Mucosa of descending colon (tissue), 3 donors: ENCODE data around the gene PSMG1. TPM values are rescaled to one million over a fixed set of nuclear protein-coding genes. Genes with fewer than 3 reads are reported as not detected.

Source experiments
- ATAC-seq: fragments of 200-7000 bp; cut with Tn5 transposase; one replicate; pipeline ENCODE4 v1.9.1; 2020; ENCODE audit warnings: mild to moderate bottlenecking, moderate library complexity
- DNase-seq, 3 donors: peaks; one replicate each; pipeline ENCODE4 v3.0.0-alpha.2; 2020
- H3K36me3 ChIP-seq: fragments of 200-600 bp; one replicate; pipeline ENCODE4 v1.8.0; 2021; ENCODE audit warnings: low read depth, mild to moderate bottlenecking
- H3K4me1 ChIP-seq: fragments of 200-600 bp; one replicate; pipeline ENCODE4 v1.8.0; 2021; ENCODE audit warnings: low read depth, mild to moderate bottlenecking
- H3K4me3 ChIP-seq: fragments of 200-600 bp; one replicate; pipeline ENCODE4 v1.8.0; 2021; ENCODE audit warnings: mild to moderate bottlenecking
- H3K9me3 ChIP-seq: fragments of 200-600 bp; one replicate; pipeline ENCODE4 v1.8.0; 2021; ENCODE audit warnings: mild to moderate bottlenecking
- intact Hi-C, 2 donors: fragments of 100-400 bp; cut with DNase I in 1 of 2; cut with micrococcal nuclease in 1 of 2; formaldehyde crosslinking; loops; one replicate each; pipeline versions ENCODE4 v1.11.0 to v1.11.1; 2022; cut with DNase I, micrococcal nuclease
- long read RNA-seq, 2 donors: library from polyadenylated mRNA; unstranded; transcript quantifications; one replicate each; pipeline ENCODE4 v2.0.0, GENCODE V29; 2019 to 2021
- total RNA-seq, 3 donors: library from RNA; stranded (reverse); fragmentation: NEBNext Ultra II Directional in 2 of 3; extraction: Animal tissue kit (Norgen Biotek cat#: 25700) in 2 of 3; gene quantifications; one replicate each; pipeline versions ENCODE4 v1.2.1 to v1.2.4, GENCODE V29; 2021 to 2023
- TF ChIP-seq, protein P1 (sequence below): fragments of 200-600 bp; IDR thresholded peaks from one replicate; pipeline ENCODE4 v1.8.0; 2022; ENCODE audit warnings: antibody characterized with exemption, mild to moderate bottlenecking
- donor health status: DM: no; HTN: no; CAD: no; lungs with moderate emphysema.
- donor health status: DM: no; HTN: no; CAD: no.
- donor health status: DM: no; HTN: yes; CAD: no.

PSMG1 gene, protein sequence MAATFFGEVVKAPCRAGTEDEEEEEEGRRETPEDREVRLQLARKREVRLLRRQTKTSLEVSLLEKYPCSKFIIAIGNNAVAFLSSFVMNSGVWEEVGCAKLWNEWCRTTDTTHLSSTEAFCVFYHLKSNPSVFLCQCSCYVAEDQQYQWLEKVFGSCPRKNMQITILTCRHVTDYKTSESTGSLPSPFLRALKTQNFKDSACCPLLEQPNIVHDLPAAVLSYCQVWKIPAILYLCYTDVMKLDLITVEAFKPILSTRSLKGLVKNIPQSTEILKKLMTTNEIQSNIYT
- total RNA-seq = 10 to 100 TPM; 24.3 to 48.1 (median 36.2) TPM
- long read RNA-seq, donor 1, partial matches to known transcripts = 1 of 5 reads
- long read RNA-seq, donor 1, other reads (novel, unspliced or antisense) = 0 of 5 reads
- long read RNA-seq, donor 2, transcript PSMG1-201 (7 exons, 2,154 nt) = major isoform, 19 of 24 reads
- long read RNA-seq, donor 2, partial matches to known transcripts = 0 of 24 reads
- long read RNA-seq, donor 2, other reads (novel, unspliced or antisense) = 0 of 24 reads

GRCh38 chr21:39183272-39184049, at the start of gene PSMG1:
Gene PSMG1, minus strand, starts transcription at chr21:39183451. Its CDS starts 66 bp downstream, at chr21:39183385.
- ATAC-seq (peak; percentile 95), DNase-seq (peak; percentile 97 to 98 (median 98))
- Histone ChIP-seq H3K9me3 (no peaks in the 10 kb centered on the region), H3K36me3 (no peaks in the 10 kb centered on the region), H3K4me1 (peaks cover 17% of the 10 kb centered on the region), H3K4me3 (peak within 1 kb of the TSS; percentile 40)
- intact Hi-C loops = no loop called here
- TF ChIP-seq, protein P1, sequence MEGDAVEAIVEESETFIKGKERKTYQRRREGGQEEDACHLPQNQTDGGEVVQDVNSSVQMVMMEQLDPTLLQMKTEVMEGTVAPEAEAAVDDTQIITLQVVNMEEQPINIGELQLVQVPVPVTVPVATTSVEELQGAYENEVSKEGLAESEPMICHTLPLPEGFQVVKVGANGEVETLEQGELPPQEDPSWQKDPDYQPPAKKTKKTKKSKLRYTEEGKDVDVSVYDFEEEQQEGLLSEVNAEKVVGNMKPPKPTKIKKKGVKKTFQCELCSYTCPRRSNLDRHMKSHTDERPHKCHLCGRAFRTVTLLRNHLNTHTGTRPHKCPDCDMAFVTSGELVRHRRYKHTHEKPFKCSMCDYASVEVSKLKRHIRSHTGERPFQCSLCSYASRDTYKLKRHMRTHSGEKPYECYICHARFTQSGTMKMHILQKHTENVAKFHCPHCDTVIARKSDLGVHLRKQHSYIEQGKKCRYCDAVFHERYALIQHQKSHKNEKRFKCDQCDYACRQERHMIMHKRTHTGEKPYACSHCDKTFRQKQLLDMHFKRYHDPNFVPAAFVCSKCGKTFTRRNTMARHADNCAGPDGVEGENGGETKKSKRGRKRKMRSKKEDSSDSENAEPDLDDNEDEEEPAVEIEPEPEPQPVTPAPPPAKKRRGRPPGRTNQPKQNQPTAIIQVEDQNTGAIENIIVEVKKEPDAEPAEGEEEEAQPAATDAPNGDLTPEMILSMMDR = no peak

DNA sequence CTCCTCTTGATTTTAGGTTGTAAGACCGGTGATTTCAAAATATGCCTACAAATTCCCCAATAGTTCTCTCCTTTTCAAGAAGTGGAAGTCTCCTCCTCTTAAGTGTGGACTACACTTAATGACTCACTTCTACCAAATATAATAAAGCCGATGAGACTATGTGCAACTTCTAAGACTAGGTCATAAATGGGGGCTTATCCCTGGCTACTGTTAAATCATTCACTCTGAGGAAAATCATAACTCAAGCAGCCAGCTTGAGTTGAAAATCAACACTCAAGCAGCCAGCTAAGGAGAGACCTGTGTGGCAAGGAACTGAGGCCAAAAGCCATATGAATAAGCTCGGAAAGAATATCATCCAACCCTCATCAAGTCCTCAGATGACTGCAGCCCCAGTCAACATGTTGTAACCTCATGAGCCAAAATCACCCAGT, 49.6 kb upstream of the PSMG1 start:
- ATAC-seq (no peak), DNase-seq (no peak)
- no peak overlapping the region for H3K4me3 ChIP-seq
- H3K9me3 ChIP-seq = no peaks in the 10 kb centered on the region
- H3K4me1 ChIP-seq = no peaks in the 10 kb centered on the region
- intact Hi-C loops = no loop called here
- peaks cover 4% of the 10 kb centered on the region for H3K36me3 ChIP-seq
- TF ChIP-seq, protein P1 = no peak

- no peak overlapping the region for H3K4me3 ChIP-seq
- no peaks in the 10 kb centered on the region for H3K36me3 ChIP-seq
- ATAC-seq (no peak), DNase-seq (no peak)
- no peaks in the 10 kb centered on the region for H3K9me3 ChIP-seq
- intact Hi-C loops = no loop called here
- no peaks in the 10 kb centered on the region for H3K4me1 ChIP-seq
- TF ChIP-seq, protein P1 = no peak
Measured at GRCh38 chr21:39224930-39225329, 41.7 kb upstream of the PSMG1 start.

- no peaks in the 10 kb centered on the region for H3K36me3 ChIP-seq
- intact Hi-C loops = no loop called here
Measured at GRCh38 chr21:39221997-39222486, 38.8 kb upstream of the PSMG1 start.

More at GRCh38 chr21:39221997-39222486, 38.8 kb upstream of the PSMG1 start:
- TF ChIP-seq, protein P1 = no peak
- H3K4me1 ChIP-seq = no peaks in the 10 kb centered on the region
- DNase-seq = no peak
- H3K4me3 ChIP-seq = no peak overlapping the region
- no peak for ATAC-seq
- H3K9me3 ChIP-seq = no peaks in the 10 kb centered on the region
